A673 (cell line): Measurements from ENCODE around the gene CHRNA1. TPM values are rescaled to one million over a fixed set of nuclear protein-coding genes. Genes with fewer than 3 reads are reported as not detected.
"Not testable (repeated sequence)": the region's sequence is repeated elsewhere in the genome, so short reads cannot be mapped to it uniquely, and the experiment has no call there.

Experiments
- BruUV-seq: library from RNA; stranded (reverse); fragments of 400-500 nt; replicated peaks from 2 replicates; lab custom pipeline; 2021; lab: Mats Ljungman, UMichigan
- CTCF ChIA-PET: fragments of 300-600 bp; sonication (Branson Sonifier 250); formaldehyde crosslinking; loops from one replicate; lab custom pipeline; 2022; ENCODE audit warnings: antibody characterized with exemption; lab: Charles Lee
- POLR2A ChIA-PET: fragments of 300-600 bp; sonication (Branson Sonifier 250); formaldehyde crosslinking; loops from one replicate; lab custom pipeline; 2022; ENCODE audit warnings: antibody characterized with exemption; ENCODE audit not compliant: low non-redundant PET; lab: Charles Lee
- DNase-seq: peaks from one replicate; pipeline ENCODE4 v3.0.0-alpha.2; 2015; ENCODE audit warnings: low spot score
- H3K27ac ChIP-seq: fragments of 200-600 bp; sonication (generic); 2 replicates; pipeline ENCODE4 v1.5.1; 2016; ENCODE audit warnings: mixed run types, low read depth, mild to moderate bottlenecking, mixed read lengths, antibody characterized with exemption, low read length; ENCODE audit not compliant: poor library complexity, severe bottlenecking
- H3K27me3 ChIP-seq: fragments of 200-600 bp; sonication (generic); replicated peaks from 2 replicates; pipeline ENCODE4 v1.6.1; 2017; ENCODE audit warnings: mixed run types, low read depth, mild to moderate bottlenecking, mixed read lengths, antibody characterized with exemption, low read length; ENCODE audit not compliant: insufficient read depth, poor library complexity
- H3K36me3 ChIP-seq: fragments of 200-600 bp; sonication (generic); 2 replicates; pipeline ENCODE4 v1.6.1; 2016; ENCODE audit warnings: mixed run types, mild to moderate bottlenecking, mixed read lengths, antibody characterized with exemption, low read length; ENCODE audit not compliant: insufficient read depth, poor library complexity, severe bottlenecking
- H3K4me1 ChIP-seq: fragments of 200-600 bp; sonication (generic); 2 replicates; pipeline ENCODE4 v1.6.1; 2017; ENCODE audit warnings: mixed run types, mild to moderate bottlenecking, mixed read lengths, antibody characterized with exemption, low read length; ENCODE audit not compliant: insufficient read depth, poor library complexity, severe bottlenecking
- H3K4me3 ChIP-seq: fragments of 200-600 bp; sonication (generic); 2 replicates; pipeline ENCODE4 v1.5.1; 2016; ENCODE audit warnings: low read depth, mixed run types, mild to moderate bottlenecking, mixed read lengths, low read length; ENCODE audit not compliant: poor library complexity, severe bottlenecking
- H3K9me3 ChIP-seq: fragments of 200-600 bp; sonication (generic); 2 replicates; pipeline ENCODE4 v1.6.1; 2016; ENCODE audit warnings: mixed run types, low read depth, mild to moderate bottlenecking, mixed read lengths, antibody characterized with exemption, low read length; ENCODE audit not compliant: poor library complexity, severe bottlenecking
- EZH2 ChIP-seq: fragments of 200-600 bp; sonication (generic); IDR thresholded peaks from 2 replicates; pipeline ENCODE4 v1.6.1; 2017; ENCODE audit warnings: borderline replicate concordance, low read depth, mild to moderate bottlenecking, mixed read lengths, antibody characterized with exemption, low read length; ENCODE audit not compliant: poor library complexity, severe bottlenecking
- intact Hi-C: fragments of 100-400 bp; cut with micrococcal nuclease; formaldehyde crosslinking; loops from one replicate; pipeline ENCODE4 v1.10.0; 2022; ENCODE audit not compliant: unreplicated experiment
- total RNA-seq: library from RNA; stranded (reverse); gene quantifications from 2 replicates; pipeline ENCODE4 v1.2.3, GENCODE V29; 2021
- TF ChIP-seq, protein P1 (sequence below): fragments of 300-800, 200-600 bp; sonication (generic); conservative IDR thresholded peaks from 2 replicates; pipeline ENCODE4 v1.5.1; 2017; ENCODE audit warnings: low read depth, mild to moderate bottlenecking, antibody characterized with exemption, low read length, moderate library complexity, mixed read lengths

The CHRNA1 gene
- total RNA-seq, 1 experiment from 2014 or later: not detected

DNA sequence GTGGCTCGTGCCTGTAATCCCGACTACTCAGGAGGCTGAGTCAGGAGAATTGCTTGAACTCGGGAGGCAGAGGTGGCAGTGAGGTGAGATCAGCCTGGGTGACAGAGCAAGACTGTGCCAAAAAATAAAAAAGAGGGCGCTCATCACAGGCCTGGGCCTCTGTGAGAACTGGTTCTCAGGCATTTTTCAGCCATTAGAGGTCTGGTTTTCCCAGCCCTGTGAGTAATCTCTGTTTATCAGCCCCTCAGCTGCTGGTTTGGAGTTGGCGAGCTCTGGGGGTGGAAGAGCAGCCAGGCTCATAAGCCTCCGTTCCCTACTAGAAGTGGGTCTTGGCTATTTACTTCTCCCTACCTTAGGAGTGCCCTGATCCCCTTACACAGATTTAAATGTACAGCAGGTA, 53.1 kb downstream of the CHRNA1 start:
- Histone ChIP-seq H3K27ac (no peak overlapping the region), H3K36me3 (no peaks in the 10 kb centered on the region), H3K27me3 (no peaks in the 10 kb centered on the region), H3K9me3 (no peaks in the 10 kb centered on the region), H3K4me1 (no peaks in the 10 kb centered on the region), H3K4me3 (no peak overlapping the region)
- ChIA-PET CTCF (no interaction called here), POLR2A (no interaction called here)
- intact Hi-C loops: no loop called here
- no TSS peak for BruUV-seq
- DNase-seq: no peak
- TF ChIP-seq EZH2: no peak
- TF ChIP-seq, protein P1, sequence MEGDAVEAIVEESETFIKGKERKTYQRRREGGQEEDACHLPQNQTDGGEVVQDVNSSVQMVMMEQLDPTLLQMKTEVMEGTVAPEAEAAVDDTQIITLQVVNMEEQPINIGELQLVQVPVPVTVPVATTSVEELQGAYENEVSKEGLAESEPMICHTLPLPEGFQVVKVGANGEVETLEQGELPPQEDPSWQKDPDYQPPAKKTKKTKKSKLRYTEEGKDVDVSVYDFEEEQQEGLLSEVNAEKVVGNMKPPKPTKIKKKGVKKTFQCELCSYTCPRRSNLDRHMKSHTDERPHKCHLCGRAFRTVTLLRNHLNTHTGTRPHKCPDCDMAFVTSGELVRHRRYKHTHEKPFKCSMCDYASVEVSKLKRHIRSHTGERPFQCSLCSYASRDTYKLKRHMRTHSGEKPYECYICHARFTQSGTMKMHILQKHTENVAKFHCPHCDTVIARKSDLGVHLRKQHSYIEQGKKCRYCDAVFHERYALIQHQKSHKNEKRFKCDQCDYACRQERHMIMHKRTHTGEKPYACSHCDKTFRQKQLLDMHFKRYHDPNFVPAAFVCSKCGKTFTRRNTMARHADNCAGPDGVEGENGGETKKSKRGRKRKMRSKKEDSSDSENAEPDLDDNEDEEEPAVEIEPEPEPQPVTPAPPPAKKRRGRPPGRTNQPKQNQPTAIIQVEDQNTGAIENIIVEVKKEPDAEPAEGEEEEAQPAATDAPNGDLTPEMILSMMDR: no peak

GRCh38 chr2:174709416-174710004, 54.8 kb downstream of the CHRNA1 start:
- H3K4me1 ChIP-seq, H3K27ac ChIP-seq, BruUV-seq, CTCF ChIA-PET, H3K9me3 ChIP-seq, H3K36me3 ChIP-seq, H3K4me3 ChIP-seq, intact Hi-C loops, POLR2A ChIA-PET, DNase-seq, H3K27me3 ChIP-seq: not testable (repeated sequence)

DNA sequence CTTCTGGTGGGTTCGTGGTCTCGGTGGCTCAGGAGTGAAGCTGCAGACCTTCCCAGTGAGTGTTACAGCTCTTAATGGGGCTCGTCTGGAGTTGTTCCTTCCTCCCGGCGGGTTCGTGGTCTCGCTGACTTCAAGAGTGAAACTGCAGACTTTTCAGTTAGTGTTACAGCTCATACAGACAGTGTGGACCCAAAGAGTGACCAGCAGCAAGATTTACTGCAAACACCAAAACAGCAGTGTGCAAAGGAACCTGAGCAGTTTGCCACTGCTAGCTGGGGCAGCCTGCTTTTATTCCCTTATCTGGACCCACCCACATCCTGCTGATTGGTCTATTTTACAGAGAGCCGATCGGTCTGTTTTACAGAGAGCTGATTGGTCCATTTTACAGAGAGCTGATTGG, 55.6 kb downstream of the CHRNA1 start:
- Histone ChIP-seq H3K9me3 (no peaks in the 10 kb centered on the region), H3K36me3 (no peaks in the 10 kb centered on the region), H3K27me3 (peaks cover 4% of the 10 kb centered on the region), H3K4me1 (no peaks in the 10 kb centered on the region), H3K4me3 (no peak overlapping the region), H3K27ac (no peak overlapping the region)
- DNase-seq: no peak
- BruUV-seq: no TSS peak
- ChIA-PET POLR2A (no interaction called here), CTCF (no interaction called here)
- TF ChIP-seq, protein P1: no peak
- no peak for TF ChIP-seq EZH2
- intact Hi-C loops: no loop called here

DNA sequence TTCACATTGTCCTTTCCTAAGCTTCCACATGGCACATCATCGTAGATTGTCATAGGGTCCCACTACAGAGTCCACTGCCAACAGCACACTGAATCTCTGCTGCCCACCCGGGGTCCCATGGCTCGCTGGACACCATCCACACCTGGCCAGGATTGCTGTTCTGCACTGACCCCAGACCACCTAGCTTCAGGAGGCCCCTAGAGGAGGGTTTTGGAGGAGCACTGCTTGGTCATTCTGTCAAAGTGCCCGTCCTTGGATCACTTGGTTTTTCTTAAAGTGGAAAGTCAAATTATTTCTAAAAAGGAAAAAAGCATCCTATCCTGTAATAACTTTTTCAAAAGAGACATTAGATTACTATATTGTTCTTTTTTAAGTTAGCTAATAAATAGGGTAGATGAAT, 59.0 kb downstream of the CHRNA1 start:
- Histone ChIP-seq H3K9me3 (no peaks in the 10 kb centered on the region), H3K27ac (no peak overlapping the region), H3K4me1 (no peaks in the 10 kb centered on the region), H3K4me3 (no peak overlapping the region), H3K27me3 (peaks cover 4% of the 10 kb centered on the region), H3K36me3 (no peaks in the 10 kb centered on the region)
- TF ChIP-seq EZH2: no peak
- TF ChIP-seq, protein P1: no peak
- intact Hi-C loops: no loop called here
- BruUV-seq: no TSS peak
- CTCF ChIA-PET: no interaction called here
- DNase-seq: no peak
- POLR2A ChIA-PET: no interaction called here
